Fibroblast of the conjunctiva (primary cell): ENCODE results near the gene MOCS3.

Experiments
- DNase-seq: peaks from one replicate; pipeline ENCODE4 v3.0.0-alpha.2; 2010; ENCODE audit warnings: low read depth

The MOCS3 gene

DNA sequence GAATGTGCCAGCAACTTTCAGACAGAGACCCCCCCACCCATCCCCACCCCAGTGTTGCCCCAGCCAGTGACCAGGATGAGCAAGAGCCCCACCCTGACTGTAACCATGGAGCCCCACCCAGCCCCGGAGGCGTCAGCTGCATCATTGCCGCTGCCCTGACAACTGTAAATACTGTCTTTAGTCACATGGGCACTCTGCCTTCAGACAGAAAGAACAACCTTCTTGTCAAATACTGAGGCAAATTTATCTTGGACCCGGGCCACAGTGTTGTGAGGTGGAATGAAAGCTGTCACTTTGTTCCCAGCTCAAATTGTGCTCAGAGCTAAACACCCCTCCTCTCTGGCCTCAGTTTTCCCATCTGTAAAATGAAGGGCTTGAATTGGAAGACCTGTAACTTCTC is 23.7 kb downstream of the MOCS3 start:
- peak; percentile 62 for DNase-seq

DNA sequence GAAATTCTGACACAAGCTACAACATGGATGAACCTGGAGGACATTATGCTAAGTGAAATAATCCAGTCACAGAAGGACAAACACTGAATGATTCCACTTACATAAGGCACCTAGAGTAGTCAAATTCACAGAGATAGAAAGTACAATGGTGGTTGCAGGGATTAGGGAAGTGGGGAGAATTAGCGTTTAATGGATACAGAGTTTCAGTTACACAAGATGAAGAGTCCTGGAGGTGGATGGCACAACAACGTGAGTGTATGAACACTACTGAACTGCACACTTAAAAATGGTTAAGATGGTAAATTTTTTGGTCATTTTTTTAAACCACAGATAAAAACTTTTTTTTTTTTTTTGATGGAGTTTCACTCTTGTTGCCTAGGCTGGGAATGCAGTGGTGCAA is 24.7 kb downstream of the MOCS3 start:
- no peak for DNase-seq

DNA sequence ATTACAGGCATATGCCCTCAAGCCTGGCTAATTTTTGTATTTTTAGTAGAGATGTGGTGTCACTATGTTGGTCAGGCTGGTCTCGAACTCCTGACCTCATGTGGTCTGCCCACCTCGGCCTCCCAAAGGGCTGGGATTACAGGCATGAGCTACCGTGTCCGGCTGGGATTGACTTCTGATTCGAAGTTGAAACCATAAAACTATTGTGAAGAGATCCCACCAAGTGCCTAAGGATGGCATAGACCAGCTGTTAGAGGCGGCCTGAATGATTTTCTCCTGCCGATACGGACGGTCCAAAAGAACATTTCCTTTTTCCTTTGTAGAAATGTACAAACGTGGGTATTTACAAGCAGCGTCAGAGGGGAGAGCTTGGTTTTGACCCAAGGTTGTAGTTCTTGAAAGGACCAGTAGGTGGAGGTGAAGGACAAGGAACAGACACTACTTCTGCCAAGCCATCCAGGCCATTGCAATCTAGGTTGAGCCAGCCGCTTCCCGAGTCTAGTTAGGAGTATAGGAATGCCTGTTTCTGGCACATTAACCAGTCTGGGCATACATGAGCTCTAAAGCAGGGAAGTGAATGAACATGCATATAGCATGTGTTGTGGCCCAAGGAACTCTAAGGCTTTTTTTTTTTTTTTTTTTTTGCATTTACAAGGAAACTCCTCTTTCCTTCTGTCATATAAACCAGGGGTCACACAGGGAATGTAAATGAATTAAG is 29.0 kb downstream of the MOCS3 start:
- DNase-seq = peak; percentile 79

DNA sequence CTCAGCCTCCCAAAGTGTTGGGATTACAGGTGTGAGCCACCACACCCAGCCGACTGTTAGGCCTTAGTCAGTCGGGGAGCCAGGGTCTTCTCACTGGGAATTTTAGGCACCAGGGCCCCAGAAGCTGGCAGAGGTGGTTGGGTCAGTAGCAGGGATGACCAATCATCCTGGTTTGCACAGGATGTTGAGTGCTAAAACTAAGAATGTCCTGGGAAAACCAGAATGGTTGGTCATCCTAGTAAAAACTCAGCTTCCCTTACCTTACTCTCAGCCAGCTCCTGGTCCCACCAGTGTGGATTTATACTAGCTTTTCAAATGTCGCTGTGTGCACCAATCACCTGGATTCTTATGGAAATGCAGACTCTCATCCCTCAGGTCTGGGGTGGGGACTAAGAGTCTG is 32.5 kb downstream of the MOCS3 start:
- no peak for DNase-seq

DNA sequence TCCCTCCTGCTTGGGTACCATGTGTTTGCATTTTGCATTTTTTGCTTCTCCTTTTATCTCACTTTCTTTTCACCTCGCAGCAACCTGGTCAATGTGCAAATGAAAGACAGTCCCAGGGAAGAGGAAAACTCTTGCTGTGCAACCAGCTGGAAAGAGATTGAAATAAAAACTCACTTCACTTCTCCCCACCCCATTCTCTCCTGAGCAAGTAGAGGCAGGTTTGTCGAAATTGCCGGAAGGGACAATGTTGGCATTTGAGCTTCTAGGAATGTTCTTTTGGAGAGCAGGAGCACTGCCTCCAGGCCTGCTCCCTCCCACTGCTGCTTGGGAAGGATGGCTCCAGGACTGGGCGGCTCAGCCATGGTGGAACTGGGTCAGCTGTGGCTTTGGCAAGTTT is 33.7 kb downstream of the MOCS3 start:
- no peak for DNase-seq

DNA sequence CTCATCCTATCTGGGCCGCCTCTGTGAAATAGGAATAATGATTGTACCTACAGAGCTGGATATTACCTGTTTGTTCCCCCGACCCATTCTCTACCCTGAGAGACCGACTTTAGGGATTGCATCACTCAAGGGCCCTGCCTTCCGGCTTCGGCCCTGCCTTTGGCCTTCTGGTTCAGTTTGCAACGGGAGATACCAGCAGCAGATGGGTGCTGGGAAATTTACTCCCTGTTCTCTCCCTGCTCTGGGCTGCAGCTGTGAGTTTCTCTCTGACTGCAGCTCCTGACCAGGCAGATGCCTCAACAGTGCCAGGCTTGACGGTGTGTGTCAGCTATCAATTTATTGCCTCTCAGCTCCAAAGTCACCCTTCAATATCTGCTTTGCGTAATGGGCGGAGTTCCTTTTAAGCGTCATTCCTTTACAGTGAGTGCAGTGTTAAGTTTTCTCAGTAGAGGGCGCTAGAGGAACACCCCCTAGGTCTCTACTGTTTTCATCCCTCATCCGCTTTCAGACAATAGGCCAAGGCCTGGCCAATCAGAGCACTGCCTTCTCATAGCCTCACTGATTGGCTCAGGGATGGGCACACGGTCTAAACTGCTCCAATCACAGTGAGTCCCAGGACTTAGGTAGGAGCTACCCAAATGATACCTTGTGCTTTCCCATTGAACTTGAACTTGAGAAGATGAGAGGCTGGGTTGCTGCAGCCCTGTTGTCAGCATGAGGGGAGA is 34.3 kb downstream of the MOCS3 start:
- DNase-seq = peak; percentile 45

DNA sequence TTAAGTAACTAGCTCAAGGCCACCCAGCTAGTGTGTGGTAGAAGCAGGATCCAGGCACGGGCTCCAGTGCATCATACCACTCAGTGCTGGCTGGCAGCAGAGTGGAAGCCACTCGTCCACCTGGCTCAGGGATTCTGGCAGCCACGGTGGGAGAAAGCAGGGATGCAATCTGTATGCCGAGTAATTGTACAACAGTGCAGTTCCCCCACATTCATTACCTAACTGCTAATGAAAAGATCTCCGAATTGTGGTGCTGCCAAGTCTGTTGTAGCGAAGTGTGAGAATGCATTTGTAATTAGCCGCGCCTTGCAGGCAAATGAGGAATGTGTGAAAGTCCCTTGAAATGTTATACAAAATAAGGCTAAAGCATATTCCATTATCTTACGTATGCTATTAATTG is 35.3 kb downstream of the MOCS3 start:
- no peak for DNase-seq

DNA sequence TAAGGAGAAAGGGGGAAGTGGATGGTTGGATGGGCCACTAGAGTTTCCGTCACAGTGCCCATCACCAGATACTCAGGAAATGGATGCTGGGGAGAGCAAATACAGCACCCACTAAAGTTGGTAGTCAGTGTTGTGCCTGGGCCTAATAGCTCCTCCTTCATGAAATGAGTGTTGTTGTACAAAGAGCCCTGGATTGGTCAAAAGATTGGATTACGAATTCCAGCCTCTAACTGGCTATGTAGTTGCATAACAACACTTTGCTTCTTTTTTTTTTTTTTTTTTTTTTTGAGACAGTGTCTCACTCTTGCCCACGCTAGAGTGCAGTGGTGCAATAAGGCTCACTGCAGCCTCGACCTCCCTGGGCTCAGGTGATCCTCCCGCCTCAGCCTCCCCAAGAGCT is 36.9 kb downstream of the MOCS3 start:
- no peak for DNase-seq

DNA sequence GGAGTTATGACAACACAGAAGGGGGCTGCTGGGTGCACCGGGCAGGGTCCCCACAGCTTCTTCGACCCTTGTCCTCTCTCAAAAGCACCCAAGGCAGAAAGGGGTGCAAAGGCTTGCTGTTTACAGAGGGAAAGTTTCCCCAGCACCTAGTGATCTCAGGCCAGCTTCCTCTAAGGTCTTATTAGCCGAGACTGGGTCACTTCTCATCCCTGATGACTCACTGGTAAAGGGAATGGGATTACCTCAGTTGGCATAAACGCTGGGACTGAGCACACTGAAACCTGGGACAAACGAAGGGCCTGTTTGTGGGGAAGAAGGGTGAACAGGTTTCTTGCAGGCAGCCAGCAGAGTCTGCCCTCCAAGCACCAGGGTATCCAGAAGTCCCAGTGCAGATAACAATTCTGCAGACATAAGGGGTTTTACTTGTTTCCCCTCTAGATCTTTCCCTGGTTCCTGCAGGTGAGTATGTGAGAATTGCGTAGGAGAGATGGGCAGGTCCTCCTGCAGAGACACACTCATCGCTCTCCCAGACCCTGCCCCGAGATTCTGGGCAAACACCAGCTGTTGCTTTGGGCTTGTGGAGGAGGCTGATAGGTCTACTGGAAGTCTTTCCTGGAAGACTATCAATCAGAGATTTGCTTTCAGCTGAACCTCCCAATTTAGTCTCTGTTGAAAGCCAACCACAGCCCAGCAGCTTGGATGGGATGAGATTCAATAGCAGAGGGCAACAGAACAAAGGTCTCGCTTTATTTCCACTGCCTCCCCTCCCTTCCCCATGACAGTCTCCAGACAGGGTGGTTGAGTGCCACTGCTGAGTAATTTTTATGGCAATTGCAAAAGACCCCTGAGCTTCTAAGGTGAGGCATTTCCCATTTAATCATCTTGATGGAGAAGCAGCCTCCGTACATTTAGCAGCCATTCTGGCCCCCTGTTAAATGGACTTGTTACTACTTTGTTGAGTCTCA is 38.6 kb downstream of the MOCS3 start:
- no peak for DNase-seq

DNA sequence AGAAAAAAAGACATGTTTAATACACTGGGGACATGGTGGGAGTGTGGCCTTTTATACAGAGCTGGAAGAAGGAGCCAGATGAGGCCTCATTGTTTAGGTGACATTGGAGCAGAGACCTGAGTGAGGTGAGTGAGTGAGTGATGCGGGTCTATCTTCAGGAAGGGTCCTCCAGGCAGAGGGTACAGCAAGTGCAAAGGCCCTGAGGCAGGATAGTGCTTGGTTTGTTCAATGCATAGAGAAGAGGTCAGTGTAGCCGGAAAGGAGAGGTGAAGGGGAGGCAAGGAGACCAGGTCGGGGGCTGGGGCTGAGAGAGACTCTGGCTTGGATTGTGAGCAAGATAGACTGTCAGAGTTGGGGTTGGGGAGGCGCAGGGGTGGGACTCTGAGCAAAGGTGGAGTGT is 40.7 kb downstream of the MOCS3 start:
- no peak for DNase-seq

DNA sequence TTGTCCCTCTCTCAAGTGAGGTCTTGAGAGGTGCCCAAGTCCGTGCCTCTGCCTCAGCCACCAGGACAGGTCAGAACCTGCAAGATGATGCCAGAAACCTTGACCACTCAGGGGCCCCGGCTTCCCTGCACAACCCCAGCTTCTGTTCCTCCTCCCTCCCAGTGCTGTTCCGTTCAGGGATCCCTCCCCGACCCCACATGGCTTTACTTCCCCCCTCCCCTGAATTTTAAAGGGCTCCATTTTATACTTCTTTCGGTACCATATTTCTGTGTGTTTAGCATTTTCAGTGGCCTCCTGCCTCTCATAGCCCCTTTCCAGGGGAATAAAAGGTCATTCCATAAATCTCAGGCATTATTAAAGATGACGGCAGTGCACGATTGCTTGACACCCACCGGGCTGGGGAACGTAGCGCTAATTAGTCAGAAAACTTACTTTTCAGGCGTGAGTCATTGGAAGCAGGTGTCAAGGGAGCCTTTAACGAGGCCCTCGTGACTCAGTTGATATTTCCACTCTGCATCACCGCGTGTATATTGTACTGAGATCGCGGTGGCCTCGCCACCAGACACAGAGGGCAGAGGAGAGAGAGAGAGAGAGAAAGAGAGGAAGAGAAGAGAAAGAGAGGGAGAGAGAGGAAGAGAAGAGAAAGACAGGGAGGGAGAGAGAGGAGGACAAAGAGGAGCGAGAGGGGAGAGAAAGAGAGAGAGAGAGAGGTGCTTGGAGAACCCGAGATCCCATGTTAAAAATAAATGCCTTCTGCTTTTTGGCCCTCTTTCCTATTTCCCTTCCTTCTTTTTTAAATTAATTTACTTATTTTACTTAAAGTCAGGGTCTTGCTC is 43.0 kb downstream of the MOCS3 start:
- no peak for DNase-seq

DNA sequence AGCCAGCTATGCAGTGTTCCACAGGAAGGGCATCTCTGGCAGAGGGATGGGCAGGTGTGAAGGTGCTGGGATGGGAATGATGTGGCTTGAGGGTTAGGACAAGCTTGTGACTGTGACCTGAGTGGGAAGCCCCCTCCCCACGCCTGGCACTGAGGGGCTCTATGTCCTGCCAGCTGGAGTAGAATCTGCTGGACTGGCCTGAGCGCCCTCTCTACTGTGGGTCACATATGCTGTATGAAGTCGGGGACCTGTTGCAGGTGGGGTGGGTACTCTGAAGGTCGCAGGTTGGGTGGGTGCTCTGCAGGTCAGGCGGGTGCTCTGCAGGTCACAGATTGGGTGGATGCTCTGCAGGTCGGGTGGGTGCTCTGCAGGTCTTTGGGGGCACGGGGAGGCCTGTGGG is 44.0 kb downstream of the MOCS3 start:
- DNase-seq = no peak

DNA sequence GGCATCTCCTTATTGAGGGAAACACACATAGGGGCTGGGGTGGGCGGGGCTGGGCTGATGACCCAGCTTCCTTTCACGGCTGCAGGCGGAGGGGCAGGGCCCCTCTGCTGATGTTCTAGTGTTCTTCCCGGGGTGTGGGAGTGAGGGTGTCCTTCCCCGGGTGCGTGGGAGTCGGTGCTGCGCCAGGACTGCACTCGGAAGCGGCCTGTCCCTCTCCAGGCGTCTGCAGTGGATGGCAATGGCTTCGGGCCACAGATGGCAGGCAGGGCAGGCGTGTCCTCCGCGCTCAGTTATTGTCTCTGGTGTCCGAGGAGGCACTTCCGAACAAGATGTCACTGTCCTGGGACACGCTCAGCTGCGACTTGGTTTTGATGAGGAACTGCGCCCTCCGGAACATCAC is 45.1 kb downstream of the MOCS3 start:
- DNase-seq = no peak

DNA sequence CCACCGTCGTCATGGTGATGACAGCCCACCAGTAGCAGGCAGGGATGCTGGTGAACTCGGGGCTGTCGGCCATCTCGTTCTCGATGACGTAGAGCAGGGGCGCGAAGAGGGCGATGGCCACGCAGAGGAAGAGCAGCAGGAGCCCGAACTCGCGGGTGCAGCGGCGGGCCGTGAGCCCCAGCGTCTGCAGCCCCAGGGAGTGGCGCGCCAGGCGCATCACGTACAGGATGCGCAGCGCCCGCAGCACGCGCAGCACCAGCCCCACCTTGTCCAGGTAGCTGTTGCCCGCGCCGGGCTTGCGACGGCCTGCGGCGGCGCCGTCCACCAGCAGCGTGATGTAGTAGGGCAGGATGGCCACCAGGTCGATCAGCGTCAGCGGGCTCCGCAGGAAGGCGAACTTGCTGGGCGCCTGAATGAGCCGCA is 45.7 kb downstream of the MOCS3 start:
- DNase-seq = no peak

DNA sequence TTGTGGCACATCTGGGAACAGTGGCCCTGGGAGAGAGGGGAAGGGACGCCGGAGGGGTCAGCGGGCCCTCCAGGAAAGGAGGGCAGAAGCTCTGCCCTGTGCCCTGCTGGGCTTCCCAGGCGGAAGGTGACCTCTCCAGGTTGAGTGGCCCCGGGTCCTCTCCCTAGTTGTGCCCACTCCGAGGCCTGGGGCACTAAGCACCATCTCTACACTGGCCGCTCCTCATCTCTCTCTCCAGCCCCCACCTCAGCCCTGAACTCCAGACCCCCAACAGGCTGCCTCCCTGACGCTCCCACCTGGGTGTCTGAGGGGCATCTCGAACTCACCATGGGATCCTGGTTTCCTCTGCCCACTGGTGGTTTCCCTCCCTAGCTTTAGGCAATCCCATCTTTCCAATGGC is 46.2 kb downstream of the MOCS3 start:
- DNase-seq = no peak

DNA sequence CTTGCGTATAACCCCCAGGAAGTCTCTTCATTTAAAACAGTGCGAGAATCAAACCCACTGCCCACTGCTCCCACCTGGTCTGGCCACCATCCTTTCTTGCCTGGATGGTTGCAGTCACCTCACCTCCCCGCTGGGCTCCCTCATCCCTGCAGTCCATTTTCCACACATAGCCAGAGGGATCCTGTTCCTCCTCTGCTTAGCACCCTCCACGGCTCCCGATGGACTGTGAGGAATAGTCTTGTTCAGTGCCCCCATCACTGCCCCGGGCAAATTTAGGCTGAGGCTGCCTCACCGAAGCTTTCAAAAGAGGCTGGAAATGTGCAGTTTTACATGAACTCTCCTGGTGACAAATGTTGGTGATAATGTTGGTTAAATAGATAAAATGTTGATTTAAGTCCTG is 46.6 kb downstream of the MOCS3 start:
- DNase-seq = no peak

DNA sequence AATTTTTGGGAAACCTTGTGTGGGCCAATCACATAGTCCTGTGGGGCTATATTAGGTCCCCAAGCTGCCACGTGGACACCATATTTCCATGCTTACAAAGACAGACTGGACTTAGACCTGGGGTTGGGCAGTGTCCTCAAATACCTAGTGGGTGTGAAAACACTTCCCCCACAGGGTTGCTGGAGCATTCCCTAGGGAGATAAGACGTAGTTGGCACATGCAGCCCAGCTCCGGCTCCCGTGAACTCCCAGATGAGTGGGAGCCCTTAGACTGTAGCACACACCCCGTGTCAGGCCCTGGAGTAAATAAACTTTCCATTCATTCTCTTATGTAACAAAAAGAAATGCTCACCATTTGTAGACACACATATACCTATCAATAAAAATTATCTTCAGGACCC is 50.1 kb downstream of the MOCS3 start:
- DNase-seq = no peak

DNA sequence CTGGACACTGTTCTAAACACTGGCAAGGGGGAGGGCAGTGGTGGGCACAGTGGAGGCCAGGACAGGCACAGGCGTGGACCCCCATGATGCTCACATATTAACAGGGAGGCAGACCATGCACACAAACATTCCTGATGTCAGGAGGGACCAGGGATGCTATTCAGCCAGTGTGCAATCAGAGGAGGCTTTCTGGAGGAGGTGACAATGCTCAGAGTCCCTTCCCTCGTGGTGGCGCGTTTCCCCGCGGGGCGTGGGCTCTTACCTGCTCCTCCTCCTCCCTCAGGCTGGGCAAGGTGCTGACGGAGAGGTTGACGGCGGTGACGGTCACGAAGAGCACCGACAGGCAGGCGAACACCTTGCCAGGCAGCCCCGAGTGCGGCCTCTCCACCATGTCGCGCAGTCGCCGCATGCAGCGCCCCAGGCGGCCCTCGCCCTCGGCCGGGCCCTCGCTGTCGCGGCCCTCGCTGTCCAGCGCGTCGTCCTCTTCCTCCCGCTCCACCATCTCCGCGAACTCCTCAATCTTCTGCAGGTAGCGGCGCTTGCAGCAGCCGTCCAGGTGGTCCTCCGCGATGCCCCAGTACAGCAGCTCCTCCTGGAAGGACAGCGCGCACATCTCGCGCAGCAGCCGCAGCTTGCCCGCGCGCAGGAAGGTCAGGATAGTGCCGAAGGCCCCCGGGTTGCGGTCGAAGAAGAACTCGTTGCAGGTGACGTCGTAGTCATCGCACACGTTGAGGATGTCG is 50.9 kb downstream of the MOCS3 start:
- DNase-seq = no peak

DNA sequence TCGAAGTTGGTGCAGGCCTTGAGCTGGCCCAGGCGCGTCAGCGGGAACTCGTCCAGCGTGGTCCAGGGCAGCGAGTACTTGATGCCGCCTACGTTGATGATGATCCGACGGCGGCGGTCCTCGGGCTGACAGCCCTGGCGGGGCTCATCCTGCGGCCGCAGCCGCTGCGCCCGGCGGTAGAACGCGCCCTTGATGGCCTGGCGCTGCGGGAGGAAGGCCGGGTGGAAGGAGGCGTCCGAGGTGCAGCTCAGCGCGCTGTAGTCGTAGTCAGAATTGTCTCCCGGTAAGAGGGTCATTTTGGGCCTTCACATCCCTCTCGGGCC is 51.4 kb downstream of the MOCS3 start:
- DNase-seq = no peak

DNA sequence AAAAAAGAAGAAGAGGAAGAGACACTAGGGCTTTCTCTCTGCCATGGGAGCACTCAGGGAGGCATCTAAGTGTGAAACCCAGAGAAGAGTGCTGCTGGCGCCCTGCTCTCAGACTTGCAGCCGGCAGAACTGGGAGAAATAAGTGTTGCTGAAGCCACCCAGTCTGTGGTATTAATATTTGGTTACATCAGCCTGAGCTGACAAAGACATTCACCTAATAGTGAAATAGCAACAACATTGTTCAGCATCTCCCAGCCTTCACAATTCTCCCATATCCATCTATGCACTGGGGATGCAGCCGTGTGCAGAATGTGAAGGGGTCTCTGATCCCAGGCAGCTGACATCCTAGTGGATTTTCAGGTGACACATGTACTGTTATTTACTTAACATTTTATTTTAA is 52.3 kb downstream of the MOCS3 start:
- DNase-seq = no peak

DNA sequence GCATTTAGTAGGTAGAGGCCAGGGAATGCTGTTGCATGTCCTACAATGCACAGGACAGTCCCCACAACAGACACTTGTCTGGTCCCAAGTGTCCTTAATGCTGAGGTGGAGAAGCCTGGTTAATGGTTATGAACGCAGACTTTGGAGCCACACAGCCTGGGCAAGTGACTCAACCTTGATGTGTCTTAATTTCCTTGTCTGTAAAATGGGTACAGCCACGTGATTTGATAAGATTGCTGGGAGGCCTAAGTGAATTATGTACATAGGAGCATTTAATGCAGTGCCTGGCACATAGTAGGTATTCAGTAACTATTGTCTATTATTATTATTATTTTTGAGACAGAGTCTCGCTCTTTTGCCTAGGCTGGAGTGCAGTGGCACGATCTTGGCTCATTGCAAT is 52.9 kb downstream of the MOCS3 start:
- no peak for DNase-seq
